Neural progenitor cell (in vitro differentiated cells): ENCODE data around the gene CERK.
A peak's percentile ranks its signal among the peaks of the same experiment; 100 is the strongest.

ENCODE experiments used
- CTCF ChIP-seq: fragments of 200-600 bp; sonication (generic); IDR thresholded peaks from 2 replicates; pipeline ENCODE4 v1.5.1; 2017; ENCODE audit warnings: antibody characterized with exemption, mild to moderate bottlenecking
- EZH2phosphoT487 ChIP-seq: fragments of 200-600 bp; sonication (generic); IDR thresholded peaks from 2 replicates; pipeline ENCODE4 v1.6.1; 2017; ENCODE audit warnings: antibody characterized with exemption

GRCh38 chr22:46635756-46636155, 102.3 kb downstream of the CERK start:
- TF ChIP-seq CTCF (peak; percentile 34), EZH2phosphoT487 (no peak)
